HepG2 (cell line): ENCODE data around the gene STX12. TPM values are rescaled to one million over a fixed set of nuclear protein-coding genes. Genes with fewer than 3 reads are reported as not detected.

Experiments used
- AGO1 ChIP-seq: fragments of 200-400 bp; formaldehyde crosslinking; IDR thresholded peaks from 2 replicates; pipeline ENCODE4 v1.6.1; 2017; ENCODE audit warnings: mild to moderate bottlenecking, low read depth, low read length, moderate library complexity; ENCODE audit not compliant: poor library complexity, severe bottlenecking
- ARHGAP35 ChIP-seq: sonication (generic); formaldehyde crosslinking; IDR thresholded peaks from 2 replicates; pipeline ENCODE4 v1.9.0; 2022; ENCODE audit warnings: mild to moderate bottlenecking, inconsistent platforms, moderate library complexity, missing genetic modification reagents, borderline replicate concordance
- CCAR2 ChIP-seq: fragments of 200-400 bp; formaldehyde crosslinking; optimal IDR thresholded peaks from 2 replicates; pipeline ENCODE3; 2018; ENCODE audit warnings: low read depth, mild to moderate bottlenecking, low read length, moderate library complexity
- GATAD2A ChIP-seq: IDR thresholded peaks from 2 replicates; pipeline ENCODE4 v1.6.1; 2016
- GPBP1L1 ChIP-seq: sonication (generic); formaldehyde crosslinking; IDR thresholded peaks from 2 replicates; pipeline ENCODE4 v1.5.0; 2020; ENCODE audit warnings: mild to moderate bottlenecking, missing genetic modification reagents
- HDAC6 ChIP-seq: fragments of 200-600 bp; sonication (generic); IDR thresholded peaks from 2 replicates; pipeline ENCODE4 v1.7.0; 2017; ENCODE audit warnings: mild to moderate bottlenecking, antibody characterized with exemption, low read length, low read depth
- HNF1B ChIP-seq: sonication (generic); formaldehyde crosslinking; IDR thresholded peaks from 2 replicates; pipeline ENCODE4 v1.5.1; 2020; ENCODE audit warnings: mild to moderate bottlenecking, moderate library complexity, missing genetic modification reagents
- HNRNPL ChIP-seq: fragments of 200-400 bp; formaldehyde crosslinking; IDR thresholded peaks from 2 replicates; pipeline ENCODE4 v1.6.1; 2017; ENCODE audit warnings: mild to moderate bottlenecking, low read depth, low read length
- HNRNPLL ChIP-seq: fragments of 200-400 bp; formaldehyde crosslinking; IDR thresholded peaks from 2 replicates; pipeline ENCODE4 v1.6.1; 2017; ENCODE audit warnings: mild to moderate bottlenecking, low read depth, low read length; ENCODE audit not compliant: poor library complexity, severe bottlenecking
- KAT8 ChIP-seq: IDR thresholded peaks from 2 replicates; pipeline ENCODE4 v1.6.1; 2016; ENCODE audit warnings: missing genetic modification reagents, missing compliant biosample characterization
- KLF16 ChIP-seq, 2 experiments: sonication (generic) in 1 of 2; formaldehyde crosslinking in 1 of 2; IDR thresholded peaks; 2 replicates each; pipeline versions ENCODE4 v1.6.1 to v1.8.0; 2016 to 2023; ENCODE audit warnings: missing genetic modification reagents in 2 of 2, missing compliant biosample characterization in 1 of 2
- MATR3 ChIP-seq: sonication (generic); formaldehyde crosslinking; IDR thresholded peaks from 2 replicates; pipeline ENCODE4 v1.4.0; 2020; ENCODE audit warnings: missing genetic modification reagents
- MTA1 ChIP-seq: sonication (generic); formaldehyde crosslinking; IDR thresholded peaks from 2 replicates; pipeline ENCODE4 v1.4.0; 2020; ENCODE audit warnings: missing genetic modification reagents, mild to moderate bottlenecking, borderline replicate concordance
- NAIF1 ChIP-seq: sonication (generic); formaldehyde crosslinking; IDR thresholded peaks from 2 replicates; pipeline ENCODE4 v1.5.0; 2020; ENCODE audit warnings: mild to moderate bottlenecking, missing genetic modification reagents, borderline replicate concordance
- PAXIP1 ChIP-seq: sonication (generic); formaldehyde crosslinking; conservative IDR thresholded peaks from 2 replicates; pipeline ENCODE4 v1.4.0; 2020; ENCODE audit warnings: mild to moderate bottlenecking, missing genetic modification reagents, moderate library complexity
- PHF5A ChIP-seq: IDR thresholded peaks from one replicate; pipeline ENCODE4 v1.6.1; 2018; ENCODE audit warnings: low read depth, missing genetic modification reagents; ENCODE audit not compliant: unreplicated experiment
- SIN3A ChIP-seq: IDR thresholded peaks from 2 replicates; pipeline ENCODE4 v1.6.1; 2011; ENCODE audit warnings: low read depth, mild to moderate bottlenecking, control low read depth, low read length, borderline replicate concordance
- SNAPC2 ChIP-seq: sonication (generic); formaldehyde crosslinking; IDR thresholded peaks from 2 replicates; pipeline ENCODE4 v1.8.1; 2022; ENCODE audit warnings: mild to moderate bottlenecking, missing genetic modification reagents
- TGIF2 ChIP-seq: IDR thresholded peaks from 2 replicates; pipeline ENCODE4 v1.6.1; 2016; ENCODE audit warnings: control low read depth, missing compliant biosample characterization
- WIZ ChIP-seq: sonication (generic); formaldehyde crosslinking; IDR thresholded peaks from 2 replicates; pipeline ENCODE4 v1.5.1; 2020; ENCODE audit warnings: mild to moderate bottlenecking, missing genetic modification reagents
- ZFP36 ChIP-seq: fragments of 150-350 bp; IDR thresholded peaks from 2 replicates; pipeline ENCODE4 v1.6.1; 2018; ENCODE audit warnings: borderline replicate concordance, low read length, low read depth; ENCODE audit not compliant: partially characterized antibody
- ZFP36L2 ChIP-seq: sonication (generic); formaldehyde crosslinking; IDR thresholded peaks from 2 replicates; pipeline ENCODE4 v1.4.0; 2020; ENCODE audit warnings: missing genetic modification reagents
- ZNF207 ChIP-seq: fragments of 450-650 bp; IDR thresholded peaks from 2 replicates; pipeline ENCODE4 v1.6.1; 2016; ENCODE audit warnings: antibody characterized with exemption, borderline replicate concordance
- ZNF547 ChIP-seq: sonication (generic); formaldehyde crosslinking; IDR thresholded peaks from 2 replicates; pipeline ENCODE4 v1.5.1; 2020; ENCODE audit warnings: mild to moderate bottlenecking, missing genetic modification reagents
- polyA plus RNA-seq, 8 experiments: library from polyadenylated mRNA; depleted of rRNA in 3 of 8; stranded (reverse) in 7 of 8; unstranded in 1 of 8; fragments of >200 nt; fragmentation: Illumina TruSeq in 4 of 8; extraction: Trizol in 4 of 8; gene quantifications; 2 replicates each; pipeline versions ENCODE4 v1.2.1 to v1.2.3, GENCODE V29; 2011 to 2016; ENCODE audit warnings: low read depth in 4 of 8, missing spikeins in 1 of 8, mixed read lengths in 1 of 8; ENCODE audit not compliant: insufficient read depth in 1 of 8
- total RNA-seq, 5 experiments: library from RNA; depleted of rRNA; stranded (reverse); fragments of >200 nt; fragmentation: Illumina TruSeq; extraction: Trizol; gene quantifications; 2 replicates each; pipeline ENCODE4 v1.2.3, GENCODE V29; 2016; ENCODE audit warnings: low read depth in 1 of 5

Gene STX12
- total and polyA plus RNA-seq, 2 of the 13 experiments (the other 11 are each of a cell fraction or from before 2014, with no cell fraction given): 9.0 to 19.7 TPM

GRCh38 chr1:27830621-27831440, 57.8 kb downstream of the STX12 start, which contains the start of gene PPP1R8 (continued):
- TF ChIP-seq HNF1B (CRISPR knock-in tag) (peak; percentile 77), ZNF207 (no peak), AGO1 (peak; percentile 52), ZFP36L2 (CRISPR knock-in tag) (no peak), TGIF2 (CRISPR knock-in tag) (peak; percentile 70; the same call in 1 of the 2 replicates), PHF5A (no peak), GPBP1L1 (CRISPR knock-in tag) (no peak), KAT8 (CRISPR knock-in tag) (peak; percentile 95), GATAD2A (CRISPR knock-in tag) (peak; percentile 62), SNAPC2 (CRISPR knock-in tag) (peak; percentile 87; the same call in 1 of the 2 replicates), HNRNPL (0 out of 2 replicates have a peak, but pooled peaks have one; percentile 38), NAIF1 (CRISPR knock-in tag) (no peak), KLF16 (CRISPR knock-in tag; IDR thresholded peaks at IDR 0.05) (peak in 1 of 2 experiments; percentile 91; a peak in 2 of 4 replicates), SIN3A (peak; percentile 89), CCAR2 (no peak), ARHGAP35 (CRISPR knock-in tag) (no peak), HDAC6 (no peak), WIZ (CRISPR knock-in tag) (no peak), ZFP36 (no peak), ZNF547 (peak; percentile 44; the same call in 1 of the 2 replicates), HNRNPLL (peak; percentile 86), MTA1 (CRISPR knock-in tag) (0 out of 2 replicates have a peak, but pooled peaks have one; percentile 14), MATR3 (CRISPR knock-in tag) (no peak), PAXIP1 (CRISPR knock-in tag) (peak; percentile 58)
